ENCODE data around the gene EDDM13.

DNA sequence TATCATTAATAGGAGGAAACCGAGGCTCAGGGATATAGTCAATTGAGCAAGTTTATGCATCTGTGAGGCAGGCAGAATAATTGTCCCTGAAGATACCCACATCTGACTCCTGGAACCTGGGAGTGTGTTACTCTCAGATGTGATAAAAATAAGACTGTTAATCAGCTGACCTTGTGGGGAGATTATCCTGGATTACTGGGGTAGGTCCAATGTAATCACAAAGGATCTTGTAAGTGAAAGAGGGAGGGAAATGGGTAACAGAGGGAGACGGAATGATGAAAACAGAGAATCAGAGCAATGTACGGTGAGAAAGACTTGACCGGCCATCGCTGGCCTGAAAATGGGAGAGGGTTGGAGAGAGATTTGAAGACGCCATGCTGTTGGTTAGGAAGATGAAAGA, 3.2 kb upstream of the EDDM13 start:
- no peak for TF ChIP-seq POLR2A (IDR thresholded peaks at IDR 0.05)
- TF ChIP-seq, protein P1, sequence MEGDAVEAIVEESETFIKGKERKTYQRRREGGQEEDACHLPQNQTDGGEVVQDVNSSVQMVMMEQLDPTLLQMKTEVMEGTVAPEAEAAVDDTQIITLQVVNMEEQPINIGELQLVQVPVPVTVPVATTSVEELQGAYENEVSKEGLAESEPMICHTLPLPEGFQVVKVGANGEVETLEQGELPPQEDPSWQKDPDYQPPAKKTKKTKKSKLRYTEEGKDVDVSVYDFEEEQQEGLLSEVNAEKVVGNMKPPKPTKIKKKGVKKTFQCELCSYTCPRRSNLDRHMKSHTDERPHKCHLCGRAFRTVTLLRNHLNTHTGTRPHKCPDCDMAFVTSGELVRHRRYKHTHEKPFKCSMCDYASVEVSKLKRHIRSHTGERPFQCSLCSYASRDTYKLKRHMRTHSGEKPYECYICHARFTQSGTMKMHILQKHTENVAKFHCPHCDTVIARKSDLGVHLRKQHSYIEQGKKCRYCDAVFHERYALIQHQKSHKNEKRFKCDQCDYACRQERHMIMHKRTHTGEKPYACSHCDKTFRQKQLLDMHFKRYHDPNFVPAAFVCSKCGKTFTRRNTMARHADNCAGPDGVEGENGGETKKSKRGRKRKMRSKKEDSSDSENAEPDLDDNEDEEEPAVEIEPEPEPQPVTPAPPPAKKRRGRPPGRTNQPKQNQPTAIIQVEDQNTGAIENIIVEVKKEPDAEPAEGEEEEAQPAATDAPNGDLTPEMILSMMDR (IDR thresholded peaks at IDR 0.05) = no peak
